Cardiac muscle cell (in vitro differentiated cells and primary cell): Measurements from ENCODE around the gene COL28A1. TPM values are rescaled to one million over a fixed set of nuclear protein-coding genes. Genes with fewer than 3 reads are reported as not detected.

Source experiments
- DNase-seq, 2 donors: peaks; one replicate each; pipeline versions ENCODE4 v3.0.0 to v3.0.0-alpha.2; 2010 to 2017; ENCODE audit warnings: low read depth in 1 of 2, low spot score in 1 of 2
- H3K27ac ChIP-seq: fragments of 200-600 bp; sonication (generic); 2 replicates; pipeline ENCODE4 v1.5.1; 2016
- H3K27me3 ChIP-seq: fragments of 200-600 bp; sonication (generic); 2 replicates; pipeline ENCODE4 v1.6.0; 2016; ENCODE audit warnings: control low read depth
- H3K36me3 ChIP-seq: fragments of 200-600 bp; sonication (generic); 2 replicates; pipeline ENCODE4 v1.5.1; 2016; ENCODE audit warnings: control low read depth
- H3K4me1 ChIP-seq: fragments of 200-600 bp; sonication (generic); 2 replicates; pipeline ENCODE4 v1.8.1; 2017; ENCODE audit warnings: low read depth, mild to moderate bottlenecking, mixed run types
- H3K4me3 ChIP-seq: fragments of 200-600 bp; sonication (generic); 2 replicates; pipeline ENCODE4 v1.5.1; 2016; ENCODE audit warnings: mild to moderate bottlenecking
- H3K9me3 ChIP-seq: fragments of 200-600 bp; sonication (generic); 2 replicates; pipeline ENCODE4 v1.5.1; 2017; ENCODE audit warnings: low read depth, mild to moderate bottlenecking, control low read depth
- CTCF ChIP-seq: IDR thresholded peaks from 2 replicates; pipeline ENCODE4 v1.5.1; 2012; ENCODE audit warnings: low read depth, mild to moderate bottlenecking, low read length
- polyA plus RNA-seq: library from polyadenylated mRNA; unstranded; fragments of >200 nt; fragmentation: Nextera tagmentation; extraction: Ambion mirVana; gene quantifications from 2 replicates; pipeline ENCODE4 v1.2.1, GENCODE V29; 2016
- total RNA-seq: library from RNA; depleted of rRNA; stranded (reverse); fragments of >200 nt; gene quantifications from 2 replicates; pipeline ENCODE4 v1.2.3, GENCODE V29; 2016

COL28A1 gene
- total and polyA plus RNA-seq, 2 experiments from 2014 or later: 0.65 to 0.83 TPM

GRCh38 chr7:7330997-7331396 lies 204.7 kb downstream of the COL28A1 start:
- H3K4me1 ChIP-seq: no peaks in the 10 kb centered on the region
- H3K4me3 ChIP-seq: no peak overlapping the region
- no peaks in the 10 kb centered on the region for H3K27me3 ChIP-seq
- H3K36me3 ChIP-seq: no peaks in the 10 kb centered on the region
- TF ChIP-seq CTCF: no peak
- no peak for DNase-seq
- no peaks in the 10 kb centered on the region for H3K9me3 ChIP-seq
- no peak overlapping the region for H3K27ac ChIP-seq

- H3K4me3 ChIP-seq: no peak overlapping the region
- no peaks in the 10 kb centered on the region for H3K27me3 ChIP-seq
- no peak for DNase-seq
- H3K9me3 ChIP-seq: no peaks in the 10 kb centered on the region
- H3K36me3 ChIP-seq: no peaks in the 10 kb centered on the region
- H3K27ac ChIP-seq: no peak overlapping the region
- H3K4me1 ChIP-seq: no peaks in the 10 kb centered on the region
- no peak for TF ChIP-seq CTCF
These were observed 206.3 kb downstream of the COL28A1 start for GRCh38 chr7:7329326-7329725.

- Histone ChIP-seq H3K9me3 (no peaks in the 10 kb centered on the region), H3K36me3 (no peaks in the 10 kb centered on the region), H3K4me1 (no peaks in the 10 kb centered on the region), H3K27ac (no peak overlapping the region), H3K4me3 (no peak overlapping the region), H3K27me3 (no peaks in the 10 kb centered on the region)
- TF ChIP-seq CTCF: no peak
- no peak for DNase-seq
These were observed 208.2 kb downstream of the COL28A1 start for GRCh38 chr7:7327423-7327822.

GRCh38 chr7:7324698-7325097 lies 211.0 kb downstream of the COL28A1 start:
- no peak overlapping the region for H3K4me3 ChIP-seq
- H3K36me3 ChIP-seq: no peaks in the 10 kb centered on the region
- no peaks in the 10 kb centered on the region for H3K9me3 ChIP-seq
- H3K27me3 ChIP-seq: no peaks in the 10 kb centered on the region
- H3K4me1 ChIP-seq: no peaks in the 10 kb centered on the region
- no peak for TF ChIP-seq CTCF
- no peak overlapping the region for H3K27ac ChIP-seq
- DNase-seq: no peak

- Histone ChIP-seq H3K4me3 (no peak overlapping the region), H3K4me1 (no peaks in the 10 kb centered on the region), H3K27me3 (no peaks in the 10 kb centered on the region), H3K36me3 (no peaks in the 10 kb centered on the region), H3K27ac (no peak overlapping the region), H3K9me3 (no peaks in the 10 kb centered on the region)
- no peak for TF ChIP-seq CTCF
- DNase-seq: no peak
These were observed 211.8 kb downstream of the COL28A1 start for GRCh38 chr7:7323921-7324320.

GRCh38 chr7:7323352-7323751 lies 212.3 kb downstream of the COL28A1 start:
- Histone ChIP-seq H3K27ac (no peak overlapping the region), H3K9me3 (no peaks in the 10 kb centered on the region), H3K36me3 (no peaks in the 10 kb centered on the region), H3K4me1 (no peaks in the 10 kb centered on the region), H3K4me3 (no peak overlapping the region), H3K27me3 (no peaks in the 10 kb centered on the region)
- no peak for DNase-seq
- no peak for TF ChIP-seq CTCF
